Endometrial microvascular endothelial cells (primary cell): Measurements from ENCODE around the gene TIGD1. TPM values are rescaled to one million over a fixed set of nuclear protein-coding genes. Genes with fewer than 3 reads are reported as not detected.

ENCODE experiments used
- in situ Hi-C: cut with HindIII; loops from 2 replicates; pipeline ENCODE4 v1.10.0; 2017; ENCODE audit warnings: low sequenced_read_pairs, low pct_unique_long_range_greater_than_20kb; ENCODE audit errors: inconsistent ontology term
- total RNA-seq: library from RNA; depleted of rRNA; stranded (reverse); fragments of >200 nt; gene quantifications from one replicate; pipeline ENCODE4 v1.2.3, GENCODE V29; 2015; ENCODE audit errors: inconsistent ontology term

The TIGD1 gene
- total RNA-seq: 1.7 TPM

GRCh38 chr2:232550354-232551249 lies at the start of gene TIGD1, which contains the start of gene EIF4E2:
TIGD1 (minus strand) TSS chr2:232550557; CDS start chr2:232549882, 675 bp downstream.
EIF4E2 (plus strand) TSS chr2:232550689; CDS start chr2:232550725, 36 bp downstream.
- in situ Hi-C loops: no loop called here

GRCh38 chr2:232598293-232598692 lies 47.9 kb upstream of the TIGD1 start:
- in situ Hi-C loops: no loop called here

- in situ Hi-C loops: no loop called here
Observed at GRCh38 chr2:232597362-232598079, 47.2 kb upstream of the TIGD1 start.

GRCh38 chr2:232593982-232594381 lies 43.6 kb upstream of the TIGD1 start:
- in situ Hi-C loops: no loop called here

- in situ Hi-C loops: no loop called here
Observed at GRCh38 chr2:232592772-232593395, 42.5 kb upstream of the TIGD1 start.

- in situ Hi-C loops: no loop called here
Observed at GRCh38 chr2:232588680-232589585, 38.6 kb upstream of the TIGD1 start.

- in situ Hi-C loops: no loop called here
Observed at GRCh38 chr2:232588031-232588430, 37.7 kb upstream of the TIGD1 start.

GRCh38 chr2:232587512-232587911 lies 37.2 kb upstream of the TIGD1 start:
- in situ Hi-C loops: no loop called here

GRCh38 chr2:232586943-232587505 lies 36.7 kb upstream of the TIGD1 start:
- in situ Hi-C loops: no loop called here

GRCh38 chr2:232584238-232584637 lies 33.9 kb upstream of the TIGD1 start:
- in situ Hi-C loops: no loop called here

- in situ Hi-C loops: no loop called here
Observed at GRCh38 chr2:232581725-232582124, 31.4 kb upstream of the TIGD1 start.

- in situ Hi-C loops: no loop called here
Observed at GRCh38 chr2:232580648-232580981, 30.3 kb upstream of the TIGD1 start.

GRCh38 chr2:232578626-232579025 lies 28.3 kb upstream of the TIGD1 start:
- in situ Hi-C loops: no loop called here

GRCh38 chr2:232577841-232578240 lies 27.5 kb upstream of the TIGD1 start:
- in situ Hi-C loops: no loop called here

- in situ Hi-C loops: no loop called here
Observed at GRCh38 chr2:232576995-232577394, 26.6 kb upstream of the TIGD1 start.

GRCh38 chr2:232575404-232575746 lies 25.0 kb upstream of the TIGD1 start:
- in situ Hi-C loops: no loop called here

- in situ Hi-C loops: no loop called here
Observed at GRCh38 chr2:232574674-232575403, 24.5 kb upstream of the TIGD1 start.
